ENCODE results near the gene KCNJ14.
A peak's percentile ranks its signal among the peaks of the same experiment; 100 is the strongest.

KCNJ14 gene

DNA sequence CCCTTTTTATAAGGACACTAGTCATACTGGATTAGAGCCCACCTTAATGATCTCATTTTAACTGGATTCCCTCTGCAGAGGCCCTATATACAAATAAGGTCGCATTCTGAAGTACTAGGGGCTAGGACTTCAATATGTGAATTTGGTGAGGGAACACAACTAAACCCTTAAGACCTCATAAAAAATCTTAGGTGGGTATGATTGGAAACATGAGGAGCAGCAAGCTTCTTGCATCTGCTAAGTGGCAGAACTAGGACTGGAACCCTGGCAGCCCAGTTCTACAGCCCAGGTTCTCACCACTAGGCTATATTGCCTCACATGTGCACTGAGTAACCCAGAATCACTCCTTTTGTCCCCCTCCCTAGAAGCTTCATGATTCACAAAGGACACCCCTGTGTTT is 26.7 kb upstream of the KCNJ14 start:
- Histone ChIP-seq H3K36me3 (ENCODE audit: control insufficient read depth in 1 of 2, insufficient read depth in 2 of 2, low read length in 2 of 2) (no peaks in the 10 kb centered on the region), H3K27me3 (ENCODE audit: low read depth, low read length) (no peaks in the 10 kb centered on the region), H3K9me3 (ENCODE audit: control insufficient read depth in 1 of 2, low read length in 2 of 2) (no peaks in the 10 kb centered on the region), H3K4me3 (ENCODE audit: low read depth in 1 of 2, low read length in 2 of 2) (no peak overlapping the region), H3K4me1 (ENCODE audit: control insufficient read depth in 1 of 2, insufficient read depth in 2 of 2, low read length in 2 of 2) (no peaks in the 10 kb centered on the region), H3K27ac (ENCODE audit: low read length) (no peak overlapping the region)

DNA sequence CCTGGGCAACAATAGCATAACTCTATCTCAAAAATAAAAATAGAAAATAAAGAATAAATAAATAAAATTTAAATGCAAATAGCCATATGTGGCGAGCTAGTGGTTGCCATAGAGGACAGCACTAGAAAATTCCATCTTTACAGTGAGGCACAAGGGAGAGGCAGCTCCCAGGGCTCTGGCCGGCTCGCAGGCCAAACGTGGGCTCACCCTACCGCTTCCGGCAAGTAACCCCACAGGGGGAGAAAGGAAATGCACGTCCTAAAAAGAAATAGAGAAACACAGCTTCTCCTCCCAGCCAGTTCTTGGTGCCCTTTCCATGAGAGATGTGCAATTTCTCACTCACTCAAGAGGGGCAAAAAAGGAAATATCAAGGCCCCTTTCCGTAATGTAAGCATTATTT is 22.0 kb upstream of the KCNJ14 start:
- no peaks in the 10 kb centered on the region for H3K4me1 ChIP-seq (ENCODE audit: control insufficient read depth in 1 of 2, insufficient read depth in 2 of 2, low read length in 2 of 2)
- H3K9me3 ChIP-seq (ENCODE audit: control insufficient read depth in 1 of 2, low read length in 2 of 2): no peaks in the 10 kb centered on the region
- H3K27ac ChIP-seq (ENCODE audit: low read length): no peak overlapping the region
- no peaks in the 10 kb centered on the region for H3K36me3 ChIP-seq (ENCODE audit: control insufficient read depth in 1 of 2, insufficient read depth in 2 of 2, low read length in 2 of 2)
- H3K27me3 ChIP-seq (ENCODE audit: low read depth, low read length): no peaks in the 10 kb centered on the region
- H3K4me3 ChIP-seq (ENCODE audit: low read depth in 1 of 2, low read length in 2 of 2): no peak overlapping the region

DNA sequence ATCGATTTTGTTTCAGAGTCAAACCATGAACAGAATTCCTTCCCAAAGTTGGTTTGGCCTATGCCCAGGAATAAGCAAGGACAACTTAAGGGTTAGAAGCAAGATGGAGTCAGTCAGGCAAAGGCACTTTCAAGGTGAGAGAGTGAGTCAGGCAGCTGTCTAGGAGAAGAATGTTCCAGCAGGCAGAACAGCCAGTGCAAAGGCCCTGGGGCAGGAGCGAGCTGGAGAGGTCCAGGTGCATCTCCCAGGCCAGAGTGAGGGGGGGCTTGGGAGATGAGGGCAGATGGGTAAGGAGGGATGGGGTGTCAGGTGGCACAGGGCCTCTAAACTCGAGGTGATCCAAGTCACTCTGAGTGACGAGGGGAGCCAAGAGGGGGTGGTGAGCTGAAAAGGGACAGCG is 18.8 kb upstream of the KCNJ14 start:
- H3K9me3 ChIP-seq (ENCODE audit: control insufficient read depth in 1 of 2, low read length in 2 of 2): no peaks in the 10 kb centered on the region
- no peaks in the 10 kb centered on the region for H3K36me3 ChIP-seq (ENCODE audit: control insufficient read depth in 1 of 2, insufficient read depth in 2 of 2, low read length in 2 of 2)
- peaks cover 4% of the 10 kb centered on the region for H3K27me3 ChIP-seq (ENCODE audit: low read depth, low read length)
- H3K4me1 ChIP-seq (ENCODE audit: control insufficient read depth in 1 of 2, insufficient read depth in 2 of 2, low read length in 2 of 2): no peaks in the 10 kb centered on the region
- H3K27ac ChIP-seq (ENCODE audit: low read length): no peak overlapping the region
- no peak overlapping the region for H3K4me3 ChIP-seq (ENCODE audit: low read depth in 1 of 2, low read length in 2 of 2)

DNA sequence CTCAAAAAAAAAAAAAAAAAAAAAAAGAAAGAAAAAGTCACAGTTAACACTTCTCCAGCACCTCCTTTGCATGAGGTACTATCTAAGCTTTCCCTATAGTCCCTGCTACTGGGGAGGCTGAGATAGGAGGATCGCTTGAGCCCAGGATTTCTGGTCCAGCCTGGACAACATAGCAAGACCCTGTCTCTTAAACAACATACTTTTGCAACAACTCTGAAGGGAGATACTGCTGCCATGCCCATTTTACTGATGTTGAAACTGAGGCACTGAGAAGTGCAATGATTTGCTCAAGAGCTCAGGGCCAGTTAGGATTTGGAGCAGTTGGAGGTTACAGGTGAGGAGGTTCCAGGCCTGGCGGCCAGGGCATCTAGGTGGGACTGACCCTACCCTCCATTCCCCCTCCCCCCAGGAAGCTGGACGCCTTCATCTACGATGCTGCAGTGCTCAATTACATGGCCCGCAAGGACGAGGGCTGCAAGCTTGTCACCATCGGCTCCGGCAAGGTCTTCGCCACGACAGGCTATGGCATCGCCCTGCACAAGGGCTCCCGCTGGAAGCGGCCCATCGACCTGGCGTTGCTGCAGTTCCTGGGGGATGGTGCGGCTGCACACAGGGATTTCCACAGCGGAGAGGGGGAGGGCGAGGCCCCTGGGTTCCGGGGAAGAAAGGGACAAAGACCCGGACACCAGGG is 13.9 kb upstream of the KCNJ14 start:
- Histone ChIP-seq H3K4me1 (ENCODE audit: control insufficient read depth in 1 of 2, insufficient read depth in 2 of 2, low read length in 2 of 2) (peaks cover 12 to 20% of the 10 kb centered on the region in 2 donors), H3K4me3 (ENCODE audit: low read depth in 1 of 2, low read length in 2 of 2) (no peak overlapping the region), H3K27me3 (ENCODE audit: low read depth, low read length) (peaks cover 17% of the 10 kb centered on the region), H3K27ac (ENCODE audit: low read length) (no peak overlapping the region), H3K9me3 (ENCODE audit: control insufficient read depth in 1 of 2, low read length in 2 of 2) (no peaks in the 10 kb centered on the region), H3K36me3 (ENCODE audit: control insufficient read depth in 1 of 2, insufficient read depth in 2 of 2, low read length in 2 of 2) (no peaks in the 10 kb centered on the region)

DNA sequence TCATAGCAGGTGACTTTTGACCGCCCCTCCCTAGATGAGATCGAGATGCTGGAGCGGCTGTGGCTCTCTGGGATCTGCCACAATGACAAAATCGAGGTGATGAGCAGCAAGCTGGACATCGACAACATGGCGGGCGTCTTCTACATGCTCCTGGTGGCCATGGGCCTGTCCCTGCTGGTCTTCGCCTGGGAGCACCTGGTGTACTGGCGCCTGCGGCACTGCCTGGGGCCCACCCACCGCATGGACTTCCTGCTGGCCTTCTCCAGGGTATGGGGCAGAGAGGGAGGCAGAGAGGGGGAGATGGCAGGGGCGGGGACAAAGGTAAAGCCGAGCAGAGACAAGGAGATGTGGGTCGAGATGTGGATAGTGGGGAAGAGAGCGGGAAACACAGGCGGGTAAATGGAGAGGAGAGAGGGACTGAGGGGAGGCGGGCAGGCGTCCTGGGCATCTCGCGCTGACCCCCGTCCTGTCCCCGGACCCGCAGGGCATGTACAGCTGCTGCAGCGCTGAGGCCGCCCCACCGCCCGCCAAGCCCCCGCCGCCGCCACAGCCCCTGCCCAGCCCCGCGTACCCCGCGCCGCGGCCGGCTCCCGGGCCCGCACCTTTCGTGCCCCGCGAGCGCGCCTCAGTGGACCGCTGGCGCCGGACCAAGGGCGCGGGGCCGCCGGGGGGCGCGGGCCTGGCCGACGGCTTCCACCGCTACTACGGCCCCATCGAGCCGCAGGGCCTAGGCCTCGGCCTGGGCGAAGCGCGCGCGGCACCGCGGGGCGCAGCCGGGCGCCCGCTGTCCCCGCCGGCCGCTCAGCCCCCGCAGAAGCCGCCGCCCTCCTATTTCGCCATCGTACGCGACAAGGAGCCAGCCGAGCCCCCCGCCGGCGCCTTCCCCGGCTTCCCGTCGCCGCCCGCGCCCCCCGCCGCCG is 13.0 kb upstream of the KCNJ14 start:
- Histone ChIP-seq H3K9me3 (ENCODE audit: control insufficient read depth in 1 of 2, low read length in 2 of 2) (no peaks in the 10 kb centered on the region), H3K36me3 (ENCODE audit: control insufficient read depth in 1 of 2, insufficient read depth in 2 of 2, low read length in 2 of 2) (peaks cover 0 to 2% of the 10 kb centered on the region in 2 donors), H3K27me3 (ENCODE audit: low read depth, low read length) (peaks cover 17% of the 10 kb centered on the region), H3K4me1 (ENCODE audit: control insufficient read depth in 1 of 2, insufficient read depth in 2 of 2, low read length in 2 of 2) (peaks cover 13 to 24% of the 10 kb centered on the region in 2 donors), H3K4me3 (ENCODE audit: low read depth in 1 of 2, low read length in 2 of 2) (no peak overlapping the region), H3K27ac (ENCODE audit: low read length) (no peak overlapping the region)

DNA sequence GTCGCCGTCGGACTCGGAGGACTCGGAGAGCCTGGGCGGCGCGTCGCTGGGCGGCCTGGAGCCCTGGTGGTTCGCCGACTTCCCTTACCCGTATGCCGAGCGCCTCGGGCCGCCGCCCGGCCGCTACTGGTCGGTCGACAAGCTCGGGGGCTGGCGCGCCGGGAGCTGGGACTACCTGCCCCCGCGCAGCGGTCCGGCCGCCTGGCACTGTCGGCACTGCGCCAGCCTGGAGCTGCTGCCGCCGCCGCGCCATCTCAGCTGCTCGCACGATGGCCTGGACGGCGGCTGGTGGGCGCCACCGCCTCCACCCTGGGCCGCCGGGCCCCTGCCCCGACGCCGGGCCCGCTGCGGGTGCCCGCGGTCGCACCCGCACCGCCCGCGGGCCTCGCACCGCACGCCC is 12.1 kb upstream of the KCNJ14 start:
- Histone ChIP-seq H3K4me3 (ENCODE audit: low read depth in 1 of 2, low read length in 2 of 2) (no peak overlapping the region), H3K9me3 (ENCODE audit: control insufficient read depth in 1 of 2, low read length in 2 of 2) (no peaks in the 10 kb centered on the region), H3K27me3 (ENCODE audit: low read depth, low read length) (peaks cover 17% of the 10 kb centered on the region), H3K4me1 (ENCODE audit: control insufficient read depth in 1 of 2, insufficient read depth in 2 of 2, low read length in 2 of 2) (peaks cover 13 to 24% of the 10 kb centered on the region in 2 donors), H3K27ac (ENCODE audit: low read length) (no peak overlapping the region), H3K36me3 (ENCODE audit: control insufficient read depth in 1 of 2, insufficient read depth in 2 of 2, low read length in 2 of 2) (peaks cover 8 to 10% of the 10 kb centered on the region in 2 donors)

DNA sequence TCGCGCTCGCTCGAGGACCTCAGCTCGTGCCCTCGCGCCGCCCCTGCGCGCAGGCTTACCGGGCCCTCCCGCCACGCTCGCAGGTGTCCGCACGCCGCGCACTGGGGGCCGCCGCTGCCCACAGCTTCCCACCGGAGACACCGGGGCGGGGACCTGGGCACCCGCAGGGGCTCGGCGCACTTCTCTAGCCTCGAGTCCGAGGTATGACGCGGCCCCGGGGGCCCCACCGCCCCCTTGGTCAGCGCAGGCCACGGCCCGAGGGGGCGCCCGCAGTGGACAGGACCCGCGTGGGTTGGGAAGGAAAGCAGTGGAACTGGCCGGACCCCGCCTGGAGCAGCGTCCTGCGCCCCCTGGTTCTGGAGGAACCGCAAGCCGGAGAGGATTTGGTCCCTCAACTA is 11.6 kb upstream of the KCNJ14 start:
- Histone ChIP-seq H3K4me3 (ENCODE audit: low read depth in 1 of 2, low read length in 2 of 2) (peak overlapping the region in 1 of 2 donors; percentile 95), H3K36me3 (ENCODE audit: control insufficient read depth in 1 of 2, insufficient read depth in 2 of 2, low read length in 2 of 2) (peaks cover 13 to 15% of the 10 kb centered on the region in 2 donors), H3K4me1 (ENCODE audit: control insufficient read depth in 1 of 2, insufficient read depth in 2 of 2, low read length in 2 of 2) (peaks cover 13 to 24% of the 10 kb centered on the region in 2 donors), H3K27me3 (ENCODE audit: low read depth, low read length) (peaks cover 17% of the 10 kb centered on the region), H3K27ac (ENCODE audit: low read length) (no peak overlapping the region), H3K9me3 (ENCODE audit: control insufficient read depth in 1 of 2, low read length in 2 of 2) (no peaks in the 10 kb centered on the region)

DNA sequence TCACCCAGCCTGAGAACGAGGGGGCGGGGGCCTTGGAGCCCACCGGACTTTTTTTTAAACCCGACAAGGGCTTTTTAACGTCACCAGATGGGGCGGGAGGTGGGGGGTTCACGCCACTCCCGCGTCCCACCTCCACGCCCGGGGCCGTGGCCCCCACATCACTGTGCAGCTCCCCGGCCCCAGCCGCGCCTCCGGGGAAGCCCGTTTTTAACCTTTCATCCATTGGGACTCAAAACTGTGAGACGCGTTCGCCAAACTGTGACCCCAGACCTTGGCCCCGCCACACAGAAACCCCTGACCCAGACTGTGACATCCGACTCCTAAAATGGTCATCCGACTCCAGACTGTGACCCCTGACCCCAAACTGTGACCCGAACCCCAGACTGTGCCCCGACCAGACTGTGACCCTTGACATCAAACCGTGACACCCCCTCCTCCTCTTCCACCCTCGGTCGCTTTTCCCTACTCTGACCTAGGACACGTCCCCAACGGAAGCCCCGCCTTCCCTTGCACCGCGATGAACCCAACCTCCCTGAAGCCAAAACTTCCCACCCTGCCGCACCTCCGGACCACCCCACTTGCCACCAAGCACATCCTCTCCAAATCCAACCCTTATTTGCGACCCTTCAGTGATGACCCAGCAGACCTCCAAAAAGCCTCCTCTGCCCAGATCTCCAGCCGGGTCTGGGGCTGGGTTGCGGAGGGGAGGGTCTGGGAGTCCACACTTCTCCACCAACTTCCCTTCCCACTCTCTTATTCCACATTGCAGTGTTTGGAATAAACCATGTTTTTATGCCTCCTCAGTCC is 11.0 kb upstream of the KCNJ14 start:
- no peaks in the 10 kb centered on the region for H3K9me3 ChIP-seq (ENCODE audit: control insufficient read depth in 1 of 2, low read length in 2 of 2)
- H3K4me1 ChIP-seq (ENCODE audit: control insufficient read depth in 1 of 2, insufficient read depth in 2 of 2, low read length in 2 of 2): peaks cover 13 to 24% of the 10 kb centered on the region in 2 donors
- peaks cover 14 to 18% of the 10 kb centered on the region in 2 donors for H3K36me3 ChIP-seq (ENCODE audit: control insufficient read depth in 1 of 2, insufficient read depth in 2 of 2, low read length in 2 of 2)
- peaks cover 17% of the 10 kb centered on the region for H3K27me3 ChIP-seq (ENCODE audit: low read depth, low read length)
- H3K27ac ChIP-seq (ENCODE audit: low read length): no peak overlapping the region
- H3K4me3 ChIP-seq (ENCODE audit: low read depth in 1 of 2, low read length in 2 of 2): peak overlapping the region; percentile 88 to 95

DNA sequence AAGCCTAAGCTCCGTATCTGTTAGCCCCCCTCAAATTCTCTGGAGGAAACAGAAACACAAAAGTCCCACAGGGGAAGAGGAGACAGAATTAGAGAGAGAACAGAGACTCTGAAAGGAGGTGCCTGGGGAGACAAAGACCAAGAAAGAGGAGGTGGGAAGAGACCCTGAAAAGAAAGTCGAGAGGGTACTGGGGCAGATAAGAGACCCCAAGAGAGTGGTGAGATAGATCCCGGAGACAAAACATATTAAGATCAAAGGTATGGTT is 10.5 kb upstream of the KCNJ14 start:
- Histone ChIP-seq H3K36me3 (ENCODE audit: control insufficient read depth in 1 of 2, insufficient read depth in 2 of 2, low read length in 2 of 2) (peaks cover 14 to 21% of the 10 kb centered on the region in 2 donors), H3K27ac (ENCODE audit: low read length) (no peak overlapping the region), H3K27me3 (ENCODE audit: low read depth, low read length) (peaks cover 17% of the 10 kb centered on the region), H3K4me3 (ENCODE audit: low read depth in 1 of 2, low read length in 2 of 2) (peak overlapping the region; percentile 88 to 95), H3K4me1 (ENCODE audit: control insufficient read depth in 1 of 2, insufficient read depth in 2 of 2, low read length in 2 of 2) (peaks cover 13 to 24% of the 10 kb centered on the region in 2 donors), H3K9me3 (ENCODE audit: control insufficient read depth in 1 of 2, low read length in 2 of 2) (no peaks in the 10 kb centered on the region)

DNA sequence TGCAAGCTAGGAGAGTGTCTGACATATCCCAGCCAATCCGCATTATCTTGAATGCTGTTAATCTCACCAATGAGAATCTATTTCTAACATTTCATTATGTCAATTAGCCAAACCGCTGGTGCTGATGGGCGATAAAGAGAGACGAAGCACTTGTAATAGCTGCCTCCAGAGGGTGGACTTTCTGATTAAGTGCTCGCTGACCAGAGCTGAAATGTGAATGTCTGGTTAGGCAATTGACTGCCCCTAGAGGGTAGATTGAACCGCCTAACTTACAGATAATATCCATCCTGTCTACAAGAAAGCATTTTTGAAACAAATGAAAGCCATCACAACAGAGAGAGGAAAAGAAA is 10.1 kb upstream of the KCNJ14 start:
- peak overlapping the region; percentile 94 for H3K27ac ChIP-seq (ENCODE audit: low read length)
- H3K4me3 ChIP-seq (ENCODE audit: low read depth in 1 of 2, low read length in 2 of 2): peak overlapping the region; percentile 88 to 95
- peaks cover 13 to 24% of the 10 kb centered on the region in 2 donors for H3K4me1 ChIP-seq (ENCODE audit: control insufficient read depth in 1 of 2, insufficient read depth in 2 of 2, low read length in 2 of 2)

More for the DNA sequence above, 10.1 kb upstream of the KCNJ14 start:
- H3K27me3 ChIP-seq (ENCODE audit: low read depth, low read length): peaks cover 17% of the 10 kb centered on the region
- no peaks in the 10 kb centered on the region for H3K9me3 ChIP-seq (ENCODE audit: control insufficient read depth in 1 of 2, low read length in 2 of 2)
- H3K36me3 ChIP-seq (ENCODE audit: control insufficient read depth in 1 of 2, insufficient read depth in 2 of 2, low read length in 2 of 2): peaks cover 18 to 24% of the 10 kb centered on the region in 2 donors
